Thoracic aorta (tissue), 2 donors: ENCODE data around the gene SHANK3. TPM values are rescaled to one million over a fixed set of nuclear protein-coding genes. Genes with fewer than 3 reads are reported as not detected.

Experiments
- ATAC-seq: fragments of 150-250 bp; one replicate; pipeline ENCODE4 v1.8.0; 2017; ENCODE audit warnings: low read depth; ENCODE audit not compliant: insufficient number of reproducible peaks, low FRiP score
- DNase-seq: peaks from one replicate; pipeline ENCODE4 v3.0.0-alpha.2; 2020; ENCODE audit warnings: low spot score
- H3K27ac ChIP-seq, 2 donors: fragments of 200-600 bp; sonication (generic); 1 replicate in 1 of 2; 2 replicates in 1 of 2; pipeline ENCODE4 v1.5.1; 2016; ENCODE audit warnings: mild to moderate bottlenecking in 2 of 2, moderate library complexity in 2 of 2
- H3K27me3 ChIP-seq: fragments of 200-600 bp; sonication (generic); replicated peaks from 2 replicates; pipeline ENCODE4 v1.6.0; 2016; ENCODE audit warnings: mild to moderate bottlenecking; ENCODE audit not compliant: insufficient read depth
- H3K36me3 ChIP-seq: fragments of 200-600 bp; sonication (generic); one replicate; pipeline ENCODE4 v1.5.1; 2016
- H3K4me1 ChIP-seq, 2 donors: fragments of 200-600 bp; sonication (generic); 1 replicate in 1 of 2; 2 replicates in 1 of 2; pipeline versions ENCODE4 v1.5.1 to v1.6.0; 2016; ENCODE audit warnings: low read depth in 2 of 2, mild to moderate bottlenecking in 1 of 2; ENCODE audit not compliant: control insufficient read depth in 1 of 2
- H3K4me3 ChIP-seq: fragments of 200-600 bp; sonication (generic); 2 replicates; pipeline ENCODE4 v1.5.1; 2016; ENCODE audit warnings: mild to moderate bottlenecking
- H3K9me3 ChIP-seq: fragments of 200-600 bp; sonication (generic); 2 replicates; pipeline ENCODE4 v1.5.1; 2016
- total RNA-seq, 2 donors: library from RNA; depleted of rRNA; stranded (reverse); fragments of >200 nt; gene quantifications; one replicate each; pipeline versions ENCODE4 v1.1.0 to v1.2.3, GENCODE V29; 2016
- TF ChIP-seq, protein P1 (sequence below): fragments of 200-600 bp; sonication (generic); IDR thresholded peaks from one replicate; pipeline ENCODE4 v1.5.1; 2019; ENCODE audit warnings: antibody characterized with exemption

SHANK3 gene
- total RNA-seq, 2 donors from 2014 or later = 10.7 to 14.3 TPM

DNA sequence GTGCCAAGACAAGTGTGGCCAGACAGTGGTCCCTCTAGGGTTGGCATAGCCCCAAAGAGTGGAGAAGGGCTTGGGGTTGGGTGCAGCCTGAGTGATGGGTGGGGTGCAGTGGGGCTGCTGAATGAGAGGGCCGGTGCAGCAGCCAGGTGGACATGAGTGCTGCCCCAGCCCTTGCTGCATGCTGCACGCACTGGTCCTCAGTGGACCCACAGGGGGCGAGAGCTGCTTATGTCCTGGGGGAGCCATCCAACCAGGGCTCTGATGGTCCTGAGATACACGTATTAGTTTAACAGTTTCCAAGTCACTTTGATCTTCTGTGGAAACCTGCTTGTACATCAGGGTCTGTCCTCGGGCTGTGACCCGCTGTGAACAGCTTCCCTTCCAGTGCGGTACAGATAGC lies 41.5 kb downstream of the SHANK3 start:
- no peaks in the 10 kb centered on the region for H3K36me3 ChIP-seq
- no peak for DNase-seq
- H3K4me1 ChIP-seq = no peaks in the 10 kb centered on the region
- no peaks in the 10 kb centered on the region for H3K9me3 ChIP-seq
- H3K27ac ChIP-seq = no peak overlapping the region
- ATAC-seq = no peak
- no peak overlapping the region for H3K4me3 ChIP-seq
- no peaks in the 10 kb centered on the region for H3K27me3 ChIP-seq
- TF ChIP-seq, protein P1, sequence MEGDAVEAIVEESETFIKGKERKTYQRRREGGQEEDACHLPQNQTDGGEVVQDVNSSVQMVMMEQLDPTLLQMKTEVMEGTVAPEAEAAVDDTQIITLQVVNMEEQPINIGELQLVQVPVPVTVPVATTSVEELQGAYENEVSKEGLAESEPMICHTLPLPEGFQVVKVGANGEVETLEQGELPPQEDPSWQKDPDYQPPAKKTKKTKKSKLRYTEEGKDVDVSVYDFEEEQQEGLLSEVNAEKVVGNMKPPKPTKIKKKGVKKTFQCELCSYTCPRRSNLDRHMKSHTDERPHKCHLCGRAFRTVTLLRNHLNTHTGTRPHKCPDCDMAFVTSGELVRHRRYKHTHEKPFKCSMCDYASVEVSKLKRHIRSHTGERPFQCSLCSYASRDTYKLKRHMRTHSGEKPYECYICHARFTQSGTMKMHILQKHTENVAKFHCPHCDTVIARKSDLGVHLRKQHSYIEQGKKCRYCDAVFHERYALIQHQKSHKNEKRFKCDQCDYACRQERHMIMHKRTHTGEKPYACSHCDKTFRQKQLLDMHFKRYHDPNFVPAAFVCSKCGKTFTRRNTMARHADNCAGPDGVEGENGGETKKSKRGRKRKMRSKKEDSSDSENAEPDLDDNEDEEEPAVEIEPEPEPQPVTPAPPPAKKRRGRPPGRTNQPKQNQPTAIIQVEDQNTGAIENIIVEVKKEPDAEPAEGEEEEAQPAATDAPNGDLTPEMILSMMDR = no peak

DNA sequence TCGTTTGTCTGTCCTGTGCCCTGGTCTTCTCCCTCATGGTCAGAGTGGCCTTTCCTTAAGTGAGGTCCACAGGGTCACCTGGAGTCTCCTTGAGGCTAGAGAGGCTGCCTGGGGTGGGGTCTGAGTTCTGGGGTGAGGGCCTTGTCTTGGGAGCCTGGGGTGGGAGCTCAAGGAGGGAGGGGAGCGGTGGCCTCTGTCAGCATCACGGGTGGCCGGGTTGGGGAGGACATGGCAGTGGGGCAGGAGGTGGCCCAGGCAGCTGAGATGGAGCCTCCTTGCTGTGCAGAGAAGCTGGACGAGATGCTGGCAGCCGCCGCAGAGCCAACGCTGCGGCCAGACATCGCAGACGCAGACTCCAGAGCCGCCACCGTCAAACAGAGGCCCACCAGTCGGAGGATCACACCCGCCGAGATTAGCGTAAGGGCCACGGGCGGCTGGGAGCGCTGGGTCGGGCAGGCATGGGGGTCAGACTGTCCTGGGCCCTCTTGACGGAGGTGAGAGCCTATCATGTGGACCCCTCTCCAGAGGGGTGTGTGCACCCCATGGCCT lies 42.1 kb downstream of the SHANK3 start:
- H3K4me1 ChIP-seq = no peaks in the 10 kb centered on the region
- H3K4me3 ChIP-seq = no peak overlapping the region
- H3K27ac ChIP-seq = no peak overlapping the region
- H3K9me3 ChIP-seq = no peaks in the 10 kb centered on the region
- DNase-seq = no peak
- no peaks in the 10 kb centered on the region for H3K27me3 ChIP-seq
- TF ChIP-seq, protein P1 = no peak
- H3K36me3 ChIP-seq = no peaks in the 10 kb centered on the region
- ATAC-seq = no peak

DNA sequence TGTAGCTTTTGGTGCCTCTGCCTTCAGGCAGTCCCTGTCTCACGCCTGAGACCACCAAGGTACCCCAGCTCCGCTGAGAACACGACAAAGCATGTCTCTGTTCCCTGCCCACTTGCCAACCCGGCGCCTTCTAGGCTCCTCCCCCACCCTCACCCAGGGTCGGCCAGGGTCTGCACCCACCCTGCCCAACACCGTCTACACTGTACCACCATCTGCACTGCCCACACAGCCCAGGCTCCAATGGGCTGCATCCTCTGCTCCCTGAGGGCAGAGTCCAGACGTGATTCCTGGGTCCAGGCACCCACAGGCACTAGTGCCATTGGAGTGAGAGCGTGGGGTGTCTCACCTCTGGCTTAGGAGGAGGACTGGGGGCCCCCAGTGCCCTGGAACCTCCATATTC lies 42.6 kb downstream of the SHANK3 start:
- Histone ChIP-seq H3K4me3 (no peak overlapping the region), H3K27me3 (no peaks in the 10 kb centered on the region), H3K9me3 (no peaks in the 10 kb centered on the region), H3K27ac (no peak overlapping the region), H3K4me1 (no peaks in the 10 kb centered on the region), H3K36me3 (no peaks in the 10 kb centered on the region)
- DNase-seq = no peak
- no peak for ATAC-seq
- TF ChIP-seq, protein P1 = no peak

DNA sequence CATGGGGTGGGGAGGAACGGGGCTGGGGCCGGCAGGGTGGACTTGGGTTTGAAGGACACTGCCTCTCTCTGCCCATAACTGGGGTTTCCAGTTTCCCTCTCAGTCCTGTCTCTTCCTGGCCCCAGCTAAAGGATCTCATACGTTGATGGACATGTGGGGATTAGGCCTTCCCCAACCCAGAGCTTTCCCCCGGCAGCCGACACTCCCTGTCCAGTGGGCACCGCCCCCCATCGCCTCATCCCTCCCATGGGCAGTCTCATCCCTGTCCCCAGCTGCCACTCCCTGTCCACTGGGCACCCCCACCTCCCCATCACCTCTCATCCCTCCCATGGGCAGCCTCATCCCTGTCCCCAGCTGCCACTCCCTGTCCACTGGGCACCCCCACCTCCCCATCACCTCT lies 43.2 kb downstream of the SHANK3 start:
- H3K27me3 ChIP-seq = no peaks in the 10 kb centered on the region
- no peak overlapping the region for H3K27ac ChIP-seq
- no peaks in the 10 kb centered on the region for H3K4me1 ChIP-seq
- DNase-seq = no peak
- H3K4me3 ChIP-seq = no peak overlapping the region
- H3K9me3 ChIP-seq = no peaks in the 10 kb centered on the region
- TF ChIP-seq, protein P1 = no peak
- H3K36me3 ChIP-seq = no peaks in the 10 kb centered on the region
- ATAC-seq = no peak

DNA sequence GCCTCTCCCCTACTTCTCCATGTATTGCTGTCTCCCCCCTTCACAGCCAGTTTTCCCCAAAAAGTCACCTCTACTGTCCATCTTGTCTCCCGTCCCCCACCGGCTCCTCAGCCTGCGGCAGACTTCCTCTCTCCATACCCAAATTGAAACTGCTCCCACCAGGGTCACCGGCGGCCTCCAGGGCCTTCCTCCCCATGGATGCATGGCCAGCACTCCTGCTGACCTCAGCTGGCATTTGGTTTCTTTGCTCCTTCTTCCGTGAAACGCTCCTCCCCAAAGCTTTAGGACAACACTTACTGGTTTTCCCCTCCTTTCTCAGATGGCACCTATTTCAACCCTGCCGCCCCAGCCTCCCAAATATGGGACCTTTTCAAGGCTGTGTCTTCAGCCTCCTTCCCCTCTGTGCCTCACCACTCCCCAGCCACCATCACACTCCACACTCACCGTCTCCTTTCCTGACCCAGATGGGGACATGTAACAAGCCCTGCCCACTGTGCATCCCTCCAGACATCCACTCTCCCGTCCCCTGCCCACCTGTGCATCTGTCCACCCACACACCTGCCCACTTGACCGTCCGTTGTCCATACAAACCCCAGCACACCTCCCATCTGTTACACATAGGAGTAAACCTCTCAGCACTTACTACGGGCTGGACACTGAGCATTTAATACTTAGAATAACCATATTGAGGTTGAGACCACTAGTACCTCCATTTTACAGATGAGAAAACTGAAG lies 43.8 kb downstream of the SHANK3 start:
- TF ChIP-seq, protein P1 = no peak
- H3K9me3 ChIP-seq = no peaks in the 10 kb centered on the region
- H3K4me3 ChIP-seq = no peak overlapping the region
- no peak overlapping the region for H3K27ac ChIP-seq
- H3K4me1 ChIP-seq = no peaks in the 10 kb centered on the region
- ATAC-seq (no peak), DNase-seq (no peak)
- no peaks in the 10 kb centered on the region for H3K27me3 ChIP-seq
- H3K36me3 ChIP-seq = no peaks in the 10 kb centered on the region
